OCI-M2 (cell line): Measurements from ENCODE around the gene ARFGAP1.
"Not testable (repeated sequence)": the region's sequence is repeated elsewhere in the genome, so short reads cannot be mapped to it uniquely, and the experiment has no call there.

Experiments used
- DNase-seq: peaks from one replicate; lab custom pipeline; 2025; ENCODE audit not compliant: unreplicated experiment; lab: John Stamatoyannopoulos, UW

ARFGAP1 gene

DNA sequence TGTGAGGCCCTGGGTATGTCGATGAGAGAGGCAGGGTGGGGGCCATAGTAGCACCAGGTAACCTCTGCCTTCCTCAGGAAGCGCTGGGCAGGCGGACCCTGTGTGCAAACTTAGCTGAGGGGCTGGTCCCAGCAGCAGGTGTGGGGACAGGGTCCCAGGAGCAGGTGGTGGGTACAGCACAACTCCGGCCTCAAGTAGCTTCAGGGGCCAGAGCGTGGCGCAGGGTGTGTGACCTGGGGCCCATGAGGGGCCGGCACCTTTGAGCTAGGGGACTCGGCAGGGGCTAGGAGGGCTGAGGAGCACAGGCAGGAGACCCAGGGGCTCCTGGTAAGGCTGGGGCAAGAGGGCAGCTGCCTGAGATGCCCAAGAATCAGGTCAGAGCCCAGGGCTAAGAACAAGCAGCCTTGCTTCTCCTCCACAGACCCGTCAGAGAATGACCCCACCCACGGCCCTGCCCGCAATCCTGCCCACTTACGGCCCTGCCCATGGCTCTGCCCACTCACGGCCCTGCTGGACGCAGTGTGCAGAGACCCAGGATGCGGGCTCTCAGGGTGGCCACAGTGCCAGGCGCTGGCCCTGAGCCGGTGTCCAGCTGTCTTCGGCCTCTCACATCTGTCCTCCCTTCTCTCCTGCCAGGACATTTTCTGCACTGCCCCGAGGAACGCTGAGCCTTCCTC lies 57.6 kb downstream of the ARFGAP1 start:
- DNase-seq, result no peak

DNA sequence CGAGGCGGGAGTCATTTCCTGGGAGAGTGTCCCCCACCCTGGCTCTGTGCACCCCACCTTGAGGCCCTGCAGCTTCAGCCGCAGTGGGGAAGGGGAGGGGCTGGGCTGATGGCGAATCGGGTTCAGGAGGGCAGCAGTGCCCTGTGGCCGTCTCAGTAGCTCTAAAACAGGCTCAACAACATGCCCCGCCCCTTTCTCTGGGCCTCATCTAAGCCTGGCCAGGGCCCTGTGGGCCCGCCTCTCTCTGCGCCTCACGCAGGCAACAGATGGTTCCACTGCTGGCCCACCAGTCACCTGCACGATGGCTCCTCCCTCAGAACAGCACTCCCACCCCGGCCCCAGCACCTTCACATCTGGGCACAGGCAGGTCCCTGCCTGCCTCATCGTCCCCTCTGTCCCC lies 58.3 kb downstream of the ARFGAP1 start:
- no peak for DNase-seq

DNA sequence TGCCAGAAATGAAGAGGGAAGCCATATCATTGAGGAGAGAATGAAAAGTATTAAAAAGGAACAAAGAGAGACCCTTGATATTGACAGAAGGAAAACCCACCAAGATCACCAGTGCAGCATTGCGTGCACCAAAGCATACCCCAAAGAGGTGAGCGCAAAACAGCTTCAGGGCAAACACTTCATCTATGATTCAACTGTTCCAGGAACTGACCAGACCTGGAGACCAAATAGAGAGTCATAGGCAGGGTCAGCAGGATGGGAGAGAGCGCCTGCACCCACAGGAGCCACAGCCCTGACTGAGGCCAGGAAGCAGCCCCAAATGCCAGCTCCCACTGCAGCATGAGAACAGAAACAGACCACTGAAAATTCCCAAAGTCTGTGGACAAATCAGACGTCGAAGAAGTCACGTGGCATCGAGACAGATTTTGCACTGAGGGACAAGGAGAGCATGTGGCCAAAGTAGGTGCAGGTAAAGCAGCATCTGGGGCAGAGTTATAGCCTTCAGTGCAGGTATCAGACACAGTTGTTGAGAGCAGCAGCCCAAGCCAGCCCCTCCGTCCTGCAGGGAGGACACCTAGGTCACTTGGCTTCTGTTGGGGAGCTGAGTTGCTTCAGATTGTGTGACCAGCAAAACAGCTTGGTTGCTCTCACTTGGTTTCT lies 59.3 kb downstream of the ARFGAP1 start:
- no peak for DNase-seq

DNA sequence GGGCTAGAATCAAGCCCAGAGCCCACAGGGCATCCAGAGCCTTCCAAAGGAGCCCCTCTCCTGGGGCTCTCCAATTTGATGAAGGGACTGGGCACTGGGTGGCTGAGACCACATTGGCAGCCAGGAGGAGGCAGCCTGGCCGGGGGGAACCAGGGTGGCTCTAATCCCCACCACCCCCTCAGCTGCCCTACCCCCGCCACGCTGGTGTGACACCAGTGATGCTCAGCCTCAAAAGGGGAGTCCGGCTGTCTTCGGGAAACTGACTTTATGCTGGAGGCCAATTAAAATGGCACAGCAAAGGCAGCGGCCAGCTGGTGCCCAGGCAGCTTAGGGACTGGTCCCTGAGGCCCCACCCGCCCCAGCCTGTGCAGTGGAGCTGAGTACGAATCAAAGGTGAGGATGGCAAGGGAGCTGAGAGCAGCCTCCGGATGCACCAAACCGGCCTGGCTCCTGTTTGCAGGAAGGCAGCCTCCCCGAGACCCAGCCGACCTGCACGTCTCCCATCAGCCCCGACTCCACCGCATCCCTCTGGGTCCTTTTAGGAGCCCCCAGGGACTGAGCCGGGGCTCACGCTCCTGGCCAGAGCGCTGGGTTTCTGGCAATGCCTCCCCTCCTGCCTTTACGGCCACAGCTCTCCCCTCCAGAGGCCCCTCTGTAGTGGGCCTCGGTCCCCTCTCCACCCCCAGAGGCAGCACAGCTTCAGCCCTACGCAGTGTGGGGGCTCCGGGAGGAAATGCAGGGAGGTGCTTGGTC lies 60.1 kb downstream of the ARFGAP1 start:
- no peak for DNase-seq

DNA sequence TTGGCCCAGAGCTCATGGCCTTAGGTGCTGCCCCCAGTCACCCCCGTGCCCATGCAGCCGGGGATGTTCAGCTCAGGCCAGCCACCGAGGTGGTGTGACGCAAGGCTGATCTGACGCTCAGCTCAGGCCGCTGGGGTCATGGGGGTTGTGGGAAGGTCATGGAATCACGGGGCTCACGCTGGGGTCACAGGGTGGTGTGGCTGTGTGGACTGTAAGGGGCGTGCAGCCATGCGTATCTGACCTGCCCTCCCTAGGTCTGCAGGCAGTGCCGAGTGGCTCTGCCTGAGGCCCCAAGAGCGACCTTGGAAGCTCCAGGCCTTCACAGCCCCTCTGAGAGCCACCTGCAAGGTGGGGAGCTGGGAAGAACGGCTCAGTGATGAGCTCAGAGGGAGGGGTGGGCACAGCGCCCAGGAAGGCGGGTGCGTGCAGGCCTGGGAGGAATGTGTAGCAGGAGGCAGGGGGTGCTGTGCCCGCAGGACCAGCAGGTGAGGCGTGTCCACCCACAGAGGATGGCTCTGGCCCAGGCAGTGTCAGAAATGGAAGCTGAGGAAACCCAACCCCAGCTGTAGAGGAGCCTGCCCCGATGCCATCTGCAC lies 60.7 kb downstream of the ARFGAP1 start:
- DNase-seq, result no peak

DNA sequence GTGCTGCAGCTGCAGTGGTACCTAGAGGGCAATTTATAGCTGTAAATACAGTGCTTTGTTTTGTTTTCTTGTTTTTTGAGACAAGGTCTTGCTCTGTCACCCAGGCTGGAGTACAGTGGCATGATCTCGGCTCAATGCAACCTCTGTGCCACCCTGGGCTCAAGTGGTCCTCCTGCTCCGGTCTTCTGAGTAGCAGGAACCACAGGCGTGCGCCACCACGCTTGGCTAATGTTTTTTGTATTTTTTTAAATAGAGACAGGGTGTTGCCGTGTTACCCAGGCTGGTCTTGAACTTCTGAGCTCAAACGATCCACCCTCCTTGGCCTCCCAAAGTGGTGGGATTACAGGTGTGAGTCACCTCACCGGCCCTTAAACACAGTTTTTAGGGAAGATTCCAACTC lies 61.7 kb downstream of the ARFGAP1 start:
- DNase-seq, result no peak

DNA sequence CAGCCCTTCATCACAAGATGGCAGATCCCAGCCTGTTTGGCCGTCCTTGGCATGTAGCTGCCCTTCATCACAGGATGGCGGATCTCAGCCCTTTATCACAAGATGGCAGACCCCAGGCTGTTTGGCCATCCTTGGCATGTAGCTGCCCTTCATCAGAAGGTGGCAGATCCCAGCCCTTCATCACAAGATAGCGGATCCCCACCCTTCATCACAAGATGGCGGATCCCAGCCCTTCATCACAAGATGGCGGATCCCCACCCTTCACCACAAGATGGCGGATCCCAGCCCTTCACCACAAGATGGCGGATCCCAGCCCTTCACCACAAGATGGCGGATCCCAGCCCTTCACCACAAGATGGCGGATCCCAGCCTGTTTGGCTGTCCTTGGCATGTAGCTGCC lies 62.4 kb downstream of the ARFGAP1 start:
- DNase-seq, result not testable (repeated sequence)

DNA sequence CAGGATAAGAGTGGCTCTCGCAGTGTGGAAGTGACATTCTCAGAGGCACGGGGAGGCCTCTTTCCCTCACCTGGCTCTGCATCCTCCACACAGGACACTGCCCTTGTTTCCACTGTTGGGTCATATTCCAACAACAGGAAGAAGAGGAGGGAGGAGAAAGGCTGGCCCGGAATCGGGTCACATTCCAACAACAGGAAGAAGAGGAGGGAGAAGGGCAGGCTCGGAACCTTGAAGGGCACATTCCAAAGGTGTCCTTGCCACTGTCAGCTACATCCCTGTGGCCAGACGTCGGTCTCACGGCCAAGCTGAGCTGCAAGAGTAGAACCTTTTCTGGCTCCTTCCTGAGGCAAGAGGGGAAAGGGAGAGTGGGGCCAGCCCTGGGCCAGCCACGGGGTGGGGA lies 63.1 kb downstream of the ARFGAP1 start:
- no peak for DNase-seq

DNA sequence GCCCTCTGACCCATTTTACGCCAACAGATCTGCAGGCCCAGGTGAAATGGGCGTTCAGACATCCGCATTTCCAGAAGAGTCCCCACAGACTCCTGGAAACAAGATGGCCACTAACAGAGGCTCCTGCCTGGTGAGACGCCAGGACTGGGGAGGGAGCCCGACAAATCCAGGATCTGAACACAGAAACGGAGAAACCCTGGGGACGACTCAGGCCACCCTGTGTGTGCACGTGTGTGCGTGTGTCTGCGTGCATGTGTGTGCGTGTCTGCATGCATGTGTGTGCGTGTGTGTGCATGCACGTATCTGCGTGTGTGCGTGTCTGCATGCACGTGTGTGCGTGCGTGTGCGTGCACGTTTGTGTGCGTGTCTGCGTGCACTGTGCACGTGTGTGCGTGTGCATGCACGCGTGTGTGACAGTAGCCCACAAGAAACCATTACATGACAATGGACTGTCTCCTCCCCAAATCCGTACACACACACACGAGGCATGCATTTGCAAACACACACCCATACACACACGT lies 63.7 kb downstream of the ARFGAP1 start:
- DNase-seq, result no peak

DNA sequence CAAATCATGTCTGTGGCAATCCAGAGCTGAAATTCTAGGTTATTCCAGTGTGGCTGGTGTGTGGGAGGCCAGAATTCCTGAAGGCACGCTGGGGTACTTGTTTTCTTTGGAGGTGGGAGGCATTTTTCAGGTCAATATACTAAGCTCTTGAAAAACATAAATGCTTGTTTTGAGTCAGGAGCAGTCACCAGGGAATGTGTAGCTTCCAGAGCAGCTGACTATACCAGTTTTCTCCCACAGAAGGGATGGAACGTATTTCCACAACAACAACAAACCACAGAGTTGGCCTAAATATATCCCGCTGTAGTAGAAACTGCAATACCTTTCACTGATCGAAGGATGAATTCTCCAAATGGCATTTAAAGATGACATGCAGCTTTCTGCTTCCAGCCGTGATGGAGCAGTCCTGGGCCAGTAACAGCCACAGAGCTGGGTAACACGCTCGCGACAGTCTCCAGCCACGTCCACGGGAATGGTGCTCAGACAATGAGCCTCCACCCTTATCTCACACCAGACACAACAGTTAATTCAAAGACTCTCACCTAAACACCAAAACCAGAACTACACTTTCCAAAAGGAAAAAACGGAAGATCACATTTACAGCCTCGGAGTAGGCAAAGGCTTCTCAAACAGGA lies 65.3 kb downstream of the ARFGAP1 start:
- DNase-seq, result no peak
